NCI-H2107 treated with DMSO at 0.1 percent for 48 hours (cell line): ENCODE data around the gene IDI1.
"Not testable (repeated sequence)": the region's sequence is repeated elsewhere in the genome, so short reads cannot be mapped to it uniquely, and the experiment has no call there.

Experiments used
- DNase-seq: peaks from one replicate; lab custom pipeline; 2025; ENCODE audit not compliant: unreplicated experiment; lab: John Stamatoyannopoulos, UW

Gene IDI1

DNA sequence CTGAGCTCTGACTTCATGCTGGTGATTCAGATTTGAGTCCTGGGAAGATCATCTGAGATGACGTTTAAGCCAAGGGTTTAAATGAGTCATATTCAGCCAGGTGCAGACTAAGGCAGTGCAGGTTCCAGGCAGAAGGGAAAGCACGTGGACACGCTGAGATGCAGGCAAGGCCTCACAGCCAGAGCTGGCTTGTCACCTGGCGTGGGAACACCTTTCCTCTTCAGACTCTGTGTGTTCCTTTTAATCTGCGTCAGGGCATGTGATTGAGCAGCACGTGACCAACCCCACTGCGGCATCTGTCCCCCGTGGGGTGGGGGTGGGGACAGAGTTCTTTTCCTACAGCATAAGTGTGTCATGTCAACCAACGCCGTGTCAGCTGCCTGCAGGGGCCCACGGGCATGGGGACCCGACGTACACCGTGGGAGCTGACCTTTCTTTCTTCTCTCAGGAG is 12.6 kb downstream of the IDI1 start:
- DNase-seq = no peak

GRCh38 chr10:1035201-1035600 is 13.7 kb downstream of the IDI1 start:
- no peak for DNase-seq

GRCh38 chr10:1034758-1035157 is 14.2 kb downstream of the IDI1 start:
- no peak for DNase-seq

GRCh38 chr10:1033601-1034000 is 15.3 kb downstream of the IDI1 start:
- no peak for DNase-seq

DNA sequence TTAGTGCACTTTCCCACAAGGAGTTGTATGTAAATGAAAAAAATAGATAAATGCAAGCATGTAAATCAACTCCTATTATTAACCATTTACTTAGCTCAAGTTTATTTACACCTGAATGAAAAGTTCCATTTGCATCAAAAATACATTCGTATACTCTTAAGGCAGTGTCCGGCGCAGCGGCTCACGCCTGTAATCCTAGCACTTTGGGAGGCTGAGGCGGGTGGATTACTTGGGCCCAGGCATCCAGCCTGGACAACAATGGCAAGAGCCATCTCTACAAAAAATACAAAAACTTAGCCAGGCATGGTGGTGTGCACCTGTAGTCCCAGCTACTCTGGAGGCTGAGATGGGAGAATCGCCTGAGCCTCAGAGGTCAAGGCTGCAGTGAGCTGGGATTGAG is 19.1 kb downstream of the IDI1 start:
- DNase-seq = no peak

DNA sequence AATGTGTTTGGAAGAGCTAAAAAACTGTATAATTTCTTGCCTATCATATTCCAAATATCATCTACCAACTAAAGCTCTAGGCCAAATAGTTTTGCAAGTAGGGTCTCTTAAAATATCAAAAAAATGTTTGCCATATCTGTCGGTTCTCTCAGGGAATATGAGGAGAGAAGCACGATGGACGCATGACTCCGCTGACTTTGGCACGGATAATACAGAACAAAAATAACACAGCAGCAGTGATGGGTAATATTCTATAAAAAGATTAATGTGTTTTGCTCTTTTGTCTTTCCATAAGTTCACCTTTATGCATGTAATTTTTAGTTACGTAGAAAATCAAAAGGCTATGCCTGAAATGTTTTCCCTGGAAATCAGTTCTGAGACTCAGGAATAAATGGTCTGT is 22.3 kb downstream of the IDI1 start:
- no peak for DNase-seq

GRCh38 chr10:1025683-1026082 is 23.2 kb downstream of the IDI1 start, which contains the start of gene IDI2:
Gene IDI2 (minus strand): TSS chr10:1025859. CDS start chr10:1024723, 1,136 bp downstream.
- DNase-seq = no peak

GRCh38 chr10:1024103-1024502 is 24.8 kb downstream of the IDI1 start:
- no peak for DNase-seq

DNA sequence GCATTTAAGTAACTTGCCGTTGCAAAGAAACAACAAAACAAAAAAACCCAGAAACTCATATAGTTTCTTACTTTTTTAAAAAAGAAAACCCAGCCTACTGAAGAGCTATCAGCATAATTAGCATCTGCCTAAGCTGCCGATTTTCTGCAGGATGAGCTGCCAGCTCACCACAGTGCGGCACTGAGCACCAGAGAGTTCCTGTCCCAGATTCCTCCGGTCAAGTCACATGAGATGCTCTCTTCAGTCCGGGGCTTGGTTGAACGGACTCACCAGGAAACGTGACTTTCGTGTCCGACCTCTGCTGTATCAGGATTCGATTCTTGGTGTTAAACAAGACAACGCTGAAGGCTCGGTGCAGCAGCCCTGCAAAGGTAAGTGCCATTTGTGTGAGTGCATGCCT is 26.5 kb downstream of the IDI1 start:
- DNase-seq = no peak

GRCh38 chr10:1020958-1021357 is 28.0 kb downstream of the IDI1 start:
- DNase-seq = no peak

- DNase-seq = no peak
These were observed 28.5 kb downstream of the IDI1 start for GRCh38 chr10:1020460-1020859.

- no peak for DNase-seq
These were observed 29.6 kb downstream of the IDI1 start for GRCh38 chr10:1019362-1019761.

DNA sequence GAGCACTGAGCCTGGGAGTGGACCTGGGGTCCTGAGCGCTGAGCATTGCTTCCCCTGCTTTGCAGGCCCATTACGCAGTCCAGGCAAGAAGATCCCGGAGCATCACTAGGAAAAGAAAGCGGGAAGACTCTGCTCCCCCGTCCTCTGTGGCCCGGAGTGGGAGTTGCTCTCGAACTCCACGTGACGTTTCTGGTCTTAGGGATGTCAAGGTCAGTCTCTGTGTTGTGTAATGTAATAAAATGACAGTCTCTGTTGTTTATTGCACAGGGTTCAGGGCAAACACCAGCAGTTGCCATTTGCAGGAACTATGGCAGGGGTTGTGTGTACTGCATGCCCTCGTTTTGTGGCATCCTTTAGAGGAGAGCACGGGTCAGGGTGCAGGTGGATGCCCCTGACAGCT is 33.2 kb downstream of the IDI1 start:
- DNase-seq = no peak

GRCh38 chr10:1011696-1012095 is 37.2 kb downstream of the IDI1 start:
- DNase-seq = no peak

DNA sequence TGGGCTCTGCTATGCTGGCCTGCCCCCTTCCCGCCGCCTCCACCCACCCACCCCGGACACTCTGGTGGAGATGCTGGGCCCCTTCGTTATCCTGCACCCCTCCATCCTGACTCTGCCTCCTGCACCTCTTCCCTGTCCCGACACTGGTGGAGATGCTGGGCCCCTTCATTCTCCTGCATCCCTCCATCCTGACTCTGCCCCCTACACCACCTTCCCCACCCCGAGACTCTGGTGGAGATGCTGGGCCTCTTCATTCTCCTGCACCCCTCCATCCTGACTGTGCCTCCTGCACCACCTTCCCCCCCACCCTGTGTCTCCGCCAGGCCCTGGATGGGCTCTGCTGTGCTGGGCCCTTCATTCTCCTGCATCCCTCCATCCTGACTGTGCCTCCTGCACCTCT is 38.2 kb downstream of the IDI1 start:
- no peak for DNase-seq

DNA sequence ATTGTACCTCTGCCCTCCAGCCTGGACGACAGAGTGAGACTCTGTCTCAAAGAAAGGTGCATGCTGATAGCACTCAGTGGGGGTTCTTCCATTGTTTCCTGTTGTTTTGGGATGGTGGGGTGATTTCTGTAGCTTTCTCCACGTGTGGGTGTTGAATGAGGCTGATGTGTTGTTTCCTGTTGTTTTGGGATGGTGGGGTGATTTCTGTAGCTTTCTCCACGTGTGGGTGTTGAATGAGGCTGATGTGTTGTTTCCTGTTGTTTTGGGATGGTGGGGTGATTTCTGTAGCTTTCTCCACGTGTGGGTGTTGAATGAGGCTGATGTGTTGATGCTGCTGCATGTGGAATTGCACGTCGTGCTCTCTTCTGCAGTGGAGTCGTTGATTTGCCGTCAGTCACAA is 39.0 kb downstream of the IDI1 start:
- DNase-seq = not testable (repeated sequence)

- no peak for DNase-seq
These were observed 39.8 kb downstream of the IDI1 start for GRCh38 chr10:1009071-1009494.

- DNase-seq = no peak
These were observed 41.3 kb downstream of the IDI1 start for GRCh38 chr10:1007583-1007982.

DNA sequence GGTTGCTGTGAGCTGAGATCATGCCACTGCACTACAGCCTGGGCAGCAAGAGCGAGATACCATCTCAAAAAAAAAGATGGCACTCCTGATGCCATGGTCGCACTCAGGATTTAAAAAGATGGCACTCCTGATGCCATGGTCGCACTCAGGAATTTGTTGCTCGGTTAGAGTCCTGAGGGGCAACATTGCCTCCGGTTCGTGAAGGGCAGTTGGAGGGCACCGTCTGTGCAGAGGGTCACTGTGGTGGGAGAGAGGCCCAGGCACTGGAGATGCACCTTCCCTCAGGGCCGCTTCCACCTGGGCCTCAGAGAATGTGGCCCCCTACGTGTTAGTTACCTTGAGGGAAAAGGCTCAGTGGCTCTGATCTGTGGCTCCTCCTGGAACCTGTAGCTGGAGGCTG is 42.3 kb downstream of the IDI1 start:
- no peak for DNase-seq

- no peak for DNase-seq
These were observed 44.8 kb downstream of the IDI1 start for GRCh38 chr10:1003884-1004670.

DNA sequence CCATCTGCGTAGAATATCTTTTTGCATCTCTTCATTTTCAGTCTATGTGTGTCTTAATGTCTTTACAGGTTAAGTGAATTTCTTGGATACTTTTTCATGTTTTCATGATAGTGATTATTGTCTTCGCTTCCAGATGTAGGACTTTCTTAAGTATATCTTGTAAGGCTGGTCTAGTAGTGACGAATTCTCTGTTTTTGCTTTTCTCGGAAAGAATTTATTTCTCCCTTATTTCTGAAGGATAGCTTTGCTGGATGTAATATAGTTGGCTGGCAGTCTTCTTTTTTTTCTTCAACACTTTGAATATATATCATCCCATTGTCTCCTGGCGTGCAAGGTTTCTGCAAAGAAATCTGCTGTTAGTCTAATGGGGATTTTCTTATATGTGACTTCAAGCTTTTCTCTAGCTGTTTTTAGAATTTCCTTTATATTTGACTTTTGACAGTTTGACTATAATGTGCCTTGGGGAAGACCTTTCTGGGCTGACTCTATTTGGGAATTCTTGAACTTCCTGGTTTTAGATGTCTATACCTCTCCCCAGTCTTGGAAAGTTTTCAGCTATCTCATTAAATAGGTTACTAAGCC is 46.4 kb downstream of the IDI1 start:
- DNase-seq = no peak

GRCh38 chr10:997266-998022 is 51.5 kb downstream of the IDI1 start:
- DNase-seq = no peak
